HK-2 (cell line): Measurements from ENCODE around the gene ITGAL.
"Not testable (repeated sequence)": the region's sequence is repeated elsewhere in the genome, so short reads cannot be mapped to it uniquely, and the experiment has no call there.

Experiments
- DNase-seq: peaks from one replicate; pipeline ENCODE4 v3.0.0-alpha.2; 2018; ENCODE audit not compliant: unreplicated experiment

Gene ITGAL

GRCh38 chr16:30457743-30458560 lies 14.6 kb upstream of the ITGAL start:
- DNase-seq, result no peak

- no peak for DNase-seq
These were observed 13.8 kb upstream of the ITGAL start for GRCh38 chr16:30458561-30459394.

GRCh38 chr16:30459456-30459855 lies 13.1 kb upstream of the ITGAL start:
- DNase-seq, result no peak

GRCh38 chr16:30461426-30461825 lies 11.1 kb upstream of the ITGAL start:
- not testable (repeated sequence) for DNase-seq

- DNase-seq, result no peak
These were observed 8.5 kb upstream of the ITGAL start for GRCh38 chr16:30464078-30464477.

GRCh38 chr16:30470170-30470512 lies 2.4 kb upstream of the ITGAL start:
- no peak for DNase-seq

- no peak for DNase-seq
These were observed 1.9 kb upstream of the ITGAL start for GRCh38 chr16:30470632-30470995.

GRCh38 chr16:30473231-30474073 lies 910 bp downstream of the ITGAL start:
- no peak for DNase-seq

- DNase-seq, result no peak
These were observed 1.5 kb downstream of the ITGAL start for GRCh38 chr16:30474074-30474452.

GRCh38 chr16:30474684-30475083 lies 2.1 kb downstream of the ITGAL start:
- no peak for DNase-seq

GRCh38 chr16:30476991-30477390 lies 4.4 kb downstream of the ITGAL start:
- DNase-seq, result no peak

GRCh38 chr16:30477773-30478172 lies 5.2 kb downstream of the ITGAL start:
- DNase-seq, result not testable (repeated sequence)

- no peak for DNase-seq
These were observed 6.4 kb downstream of the ITGAL start for GRCh38 chr16:30478766-30479478.

GRCh38 chr16:30481381-30481780 lies 8.8 kb downstream of the ITGAL start:
- DNase-seq, result no peak

GRCh38 chr16:30482366-30482765 lies 9.8 kb downstream of the ITGAL start:
- no peak for DNase-seq

GRCh38 chr16:30484887-30485286 lies 12.3 kb downstream of the ITGAL start:
- no peak for DNase-seq

- no peak for DNase-seq
These were observed 13.4 kb downstream of the ITGAL start for GRCh38 chr16:30485818-30486436.

GRCh38 chr16:30488764-30489605 lies 16.4 kb downstream of the ITGAL start:
- no peak for DNase-seq

GRCh38 chr16:30490210-30490609 lies 17.7 kb downstream of the ITGAL start:
- no peak for DNase-seq

GRCh38 chr16:30491229-30491628 lies 18.7 kb downstream of the ITGAL start:
- no peak for DNase-seq
